A673 (cell line): ENCODE measurements around the gene MOGAT2. TPM values are rescaled to one million over a fixed set of nuclear protein-coding genes. Genes with fewer than 3 reads are reported as not detected.
"Not testable (repeated sequence)": the region's sequence is repeated elsewhere in the genome, so short reads cannot be mapped to it uniquely, and the experiment has no call there.

Experiments
- BruUV-seq: library from RNA; stranded (reverse); fragments of 400-500 nt; replicated peaks from 2 replicates; lab custom pipeline; 2021; lab: Mats Ljungman, UMichigan
- CTCF ChIA-PET: fragments of 300-600 bp; sonication (Branson Sonifier 250); formaldehyde crosslinking; loops from one replicate; lab custom pipeline; 2022; ENCODE audit warnings: antibody characterized with exemption; lab: Charles Lee
- POLR2A ChIA-PET: fragments of 300-600 bp; sonication (Branson Sonifier 250); formaldehyde crosslinking; loops from one replicate; lab custom pipeline; 2022; ENCODE audit warnings: antibody characterized with exemption; ENCODE audit not compliant: low non-redundant PET; lab: Charles Lee
- DNase-seq: peaks from one replicate; pipeline ENCODE4 v3.0.0-alpha.2; 2015; ENCODE audit warnings: low spot score
- H3K27ac ChIP-seq: fragments of 200-600 bp; sonication (generic); 2 replicates; pipeline ENCODE4 v1.5.1; 2016; ENCODE audit warnings: mixed run types, low read depth, mild to moderate bottlenecking, mixed read lengths, antibody characterized with exemption, low read length; ENCODE audit not compliant: poor library complexity, severe bottlenecking
- H3K27me3 ChIP-seq: fragments of 200-600 bp; sonication (generic); replicated peaks from 2 replicates; pipeline ENCODE4 v1.6.1; 2017; ENCODE audit warnings: mixed run types, low read depth, mild to moderate bottlenecking, mixed read lengths, antibody characterized with exemption, low read length; ENCODE audit not compliant: insufficient read depth, poor library complexity
- H3K36me3 ChIP-seq: fragments of 200-600 bp; sonication (generic); 2 replicates; pipeline ENCODE4 v1.6.1; 2016; ENCODE audit warnings: mixed run types, mild to moderate bottlenecking, mixed read lengths, antibody characterized with exemption, low read length; ENCODE audit not compliant: insufficient read depth, poor library complexity, severe bottlenecking
- H3K4me1 ChIP-seq: fragments of 200-600 bp; sonication (generic); 2 replicates; pipeline ENCODE4 v1.6.1; 2017; ENCODE audit warnings: mixed run types, mild to moderate bottlenecking, mixed read lengths, antibody characterized with exemption, low read length; ENCODE audit not compliant: insufficient read depth, poor library complexity, severe bottlenecking
- H3K4me3 ChIP-seq: fragments of 200-600 bp; sonication (generic); 2 replicates; pipeline ENCODE4 v1.5.1; 2016; ENCODE audit warnings: low read depth, mixed run types, mild to moderate bottlenecking, mixed read lengths, low read length; ENCODE audit not compliant: poor library complexity, severe bottlenecking
- H3K9me3 ChIP-seq: fragments of 200-600 bp; sonication (generic); 2 replicates; pipeline ENCODE4 v1.6.1; 2016; ENCODE audit warnings: mixed run types, low read depth, mild to moderate bottlenecking, mixed read lengths, antibody characterized with exemption, low read length; ENCODE audit not compliant: poor library complexity, severe bottlenecking
- CTCF ChIP-seq: fragments of 300-800, 200-600 bp; sonication (generic); conservative IDR thresholded peaks from 2 replicates; pipeline ENCODE4 v1.5.1; 2017; ENCODE audit warnings: low read depth, mild to moderate bottlenecking, antibody characterized with exemption, low read length, moderate library complexity, mixed read lengths
- EZH2 ChIP-seq: fragments of 200-600 bp; sonication (generic); IDR thresholded peaks from 2 replicates; pipeline ENCODE4 v1.6.1; 2017; ENCODE audit warnings: borderline replicate concordance, low read depth, mild to moderate bottlenecking, mixed read lengths, antibody characterized with exemption, low read length; ENCODE audit not compliant: poor library complexity, severe bottlenecking
- intact Hi-C: fragments of 100-400 bp; cut with micrococcal nuclease; formaldehyde crosslinking; loops from one replicate; pipeline ENCODE4 v1.10.0; 2022; ENCODE audit not compliant: unreplicated experiment
- total RNA-seq: library from RNA; stranded (reverse); gene quantifications from 2 replicates; pipeline ENCODE4 v1.2.3, GENCODE V29; 2021

Gene MOGAT2
- total RNA-seq, 1 experiment from 2014 or later: not detected

- no peaks in the 10 kb centered on the region for H3K4me1 ChIP-seq
- no peak overlapping the region for H3K27ac ChIP-seq
- no peak for DNase-seq
- no peak for TF ChIP-seq EZH2
- TF ChIP-seq CTCF: no peak
- H3K4me3 ChIP-seq: no peak overlapping the region
- peaks cover 40% of the 10 kb centered on the region for H3K27me3 ChIP-seq
- ChIA-PET CTCF (no interaction called here), POLR2A (no interaction called here)
- H3K9me3 ChIP-seq: peaks cover 6% of the 10 kb centered on the region
- no TSS peak for BruUV-seq
- no peaks in the 10 kb centered on the region for H3K36me3 ChIP-seq
- intact Hi-C loops: no loop called here
Observed at GRCh38 chr11:75679566-75679965, 38.1 kb upstream of the MOGAT2 start.

GRCh38 chr11:75683856-75684255 is 33.8 kb upstream of the MOGAT2 start:
- H3K4me3 ChIP-seq, POLR2A ChIA-PET, BruUV-seq, intact Hi-C loops, H3K27ac ChIP-seq, H3K36me3 ChIP-seq, DNase-seq, H3K4me1 ChIP-seq: not testable (repeated sequence)
- CTCF ChIA-PET: interaction anchor here (0.7 kb wide), 1 partner anchor 134 kb away, joined by 3 read pairs; no protein-coding TSS in a partner anchor
- H3K9me3 ChIP-seq: peaks cover 13% of the 10 kb centered on the region
- H3K27me3 ChIP-seq: peaks cover 34% of the 10 kb centered on the region

GRCh38 chr11:75689863-75690609 is 27.6 kb upstream of the MOGAT2 start:
- DNase-seq: no peak
- Histone ChIP-seq H3K4me3 (no peak overlapping the region), H3K4me1 (no peaks in the 10 kb centered on the region), H3K27ac (no peak overlapping the region), H3K36me3 (no peaks in the 10 kb centered on the region), H3K27me3 (peaks cover 3% of the 10 kb centered on the region), H3K9me3 (peaks cover 7% of the 10 kb centered on the region)
- TF ChIP-seq CTCF (no peak), EZH2 (no peak)
- intact Hi-C loops: no loop called here
- POLR2A ChIA-PET: interaction anchor here (0.6 kb wide), 1 partner anchor 28 kb away, joined by 3 read pairs; no protein-coding TSS in a partner anchor
- BruUV-seq: no TSS peak
- CTCF ChIA-PET: interaction anchor here (0.6 kb wide), 1 partner anchor 164 kb away, joined by 4 read pairs; the partner anchor contains the start of gene GDPD5
